Stimulated activated CD4-positive, alpha-beta T cell treated with anti-CD3 and anti-CD28 coated beads, Interleukin-2, amount 100 ng/mL, for 4 hours (primary cell): ENCODE data around the gene SLC7A4.
"Not testable (repeated sequence)": the region's sequence is repeated elsewhere in the genome, so short reads cannot be mapped to it uniquely, and the experiment has no call there.

Experiments used
- DNase-seq: peaks from one replicate; pipeline ENCODE4 v3.0.0-alpha.2; 2020; ENCODE audit warnings: low read depth

SLC7A4 gene

DNA sequence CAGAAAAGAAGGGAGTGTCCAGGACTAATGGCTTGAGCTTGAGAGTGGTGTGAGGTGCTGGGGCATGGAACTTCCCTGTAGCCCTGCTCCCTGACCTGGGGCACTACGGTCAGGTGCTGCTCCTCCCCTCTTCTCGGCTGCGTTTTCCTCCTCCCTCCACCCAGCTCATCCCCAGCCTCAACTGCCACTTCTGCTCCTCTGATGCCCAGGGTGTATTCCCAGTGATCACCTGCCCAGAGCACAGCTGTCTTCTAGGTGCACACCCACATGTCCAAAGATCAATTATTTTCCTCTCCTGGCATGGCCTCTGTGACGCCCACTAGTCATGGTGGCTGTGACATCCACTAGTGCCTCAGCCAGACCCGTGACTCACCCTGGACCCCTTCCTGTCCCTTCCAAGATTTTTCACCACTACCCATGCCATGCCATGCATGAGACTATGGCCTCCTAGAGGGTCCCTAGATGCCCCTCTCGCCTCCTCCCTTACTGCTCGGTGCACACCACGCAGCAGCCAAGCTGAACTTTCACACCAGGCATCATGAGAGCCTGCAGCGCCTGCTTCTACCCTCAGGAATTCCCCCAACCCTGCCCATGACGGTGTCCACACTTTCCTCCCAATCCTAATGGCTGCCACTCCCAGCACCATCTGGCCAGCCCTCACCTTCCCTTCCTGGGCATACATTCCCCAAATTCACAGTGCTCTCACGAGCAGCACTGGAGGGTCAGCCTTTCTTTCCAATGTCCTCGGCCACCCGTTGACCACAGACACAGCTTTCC, 15.5 kb downstream of the SLC7A4 start:
- no peak for DNase-seq

DNA sequence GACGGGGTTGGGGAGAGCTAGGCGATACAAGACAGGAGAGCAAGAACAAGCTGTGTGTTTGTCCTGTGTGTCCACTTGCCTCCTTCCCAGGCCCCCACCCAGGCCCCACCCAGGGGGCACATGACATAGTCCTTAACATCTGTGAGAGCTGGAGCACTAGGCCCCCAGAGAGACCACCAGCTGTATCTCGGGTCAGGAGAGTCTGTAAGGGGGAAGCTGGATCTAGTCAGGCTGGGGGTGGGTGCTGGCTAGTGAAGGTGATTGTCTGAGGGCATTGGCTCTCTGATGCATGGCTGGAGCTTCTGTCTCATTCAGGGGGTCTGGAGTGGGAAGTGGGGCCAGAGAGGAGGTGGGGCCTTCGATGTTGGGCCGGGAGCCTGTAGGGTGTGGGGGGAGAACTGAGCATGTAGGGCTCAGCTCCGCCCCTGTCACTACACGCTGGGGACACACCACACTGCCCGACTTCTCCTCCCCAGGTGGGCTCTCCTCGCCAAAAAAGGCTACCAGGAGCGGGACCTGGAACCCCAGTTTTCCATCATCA, 16.8 kb downstream of the SLC7A4 start:
- no peak for DNase-seq

DNA sequence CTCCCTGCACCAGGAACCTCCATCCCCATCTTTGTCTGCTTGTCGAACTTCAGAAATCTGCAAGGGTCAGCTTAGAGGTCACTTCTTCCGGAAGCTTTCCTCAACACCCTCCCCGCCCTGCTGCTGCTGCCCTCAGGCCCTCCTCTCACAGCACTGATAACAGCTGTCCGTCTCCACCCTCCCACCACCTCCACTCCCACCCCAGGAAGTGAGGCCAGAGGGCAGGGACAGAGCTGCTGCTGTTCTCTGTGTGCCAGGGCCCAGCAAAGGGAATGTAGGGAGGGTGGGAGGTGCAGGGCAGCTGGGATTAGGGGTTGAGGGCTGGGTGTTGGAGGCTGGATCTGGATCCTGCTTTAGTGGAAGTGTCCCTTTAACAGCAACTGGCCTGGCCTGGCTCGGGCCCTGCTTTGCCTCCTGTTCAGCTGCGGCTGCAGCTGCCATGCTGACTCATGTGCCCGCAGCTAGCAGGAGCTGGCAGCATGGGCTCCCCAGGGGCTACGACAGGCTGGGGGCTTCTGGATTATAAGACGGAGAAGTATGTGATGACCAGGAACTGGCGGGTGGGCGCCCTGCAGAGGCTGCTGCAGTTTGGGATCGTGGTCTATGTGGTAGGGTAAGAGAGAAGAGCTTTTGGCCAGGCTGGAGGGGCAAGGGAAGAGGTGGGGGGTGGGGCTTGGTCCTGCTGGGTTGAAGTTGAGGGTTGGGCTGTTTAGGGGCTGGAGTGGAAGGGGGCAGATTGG, 17.5 kb downstream of the SLC7A4 start, which contains the start of gene P2RX6:
P2RX6 (plus strand) TSS at position 440 of the 740 bp plus-strand sequence; CDS start at position 450, 10 bp downstream.
- DNase-seq = no peak

DNA sequence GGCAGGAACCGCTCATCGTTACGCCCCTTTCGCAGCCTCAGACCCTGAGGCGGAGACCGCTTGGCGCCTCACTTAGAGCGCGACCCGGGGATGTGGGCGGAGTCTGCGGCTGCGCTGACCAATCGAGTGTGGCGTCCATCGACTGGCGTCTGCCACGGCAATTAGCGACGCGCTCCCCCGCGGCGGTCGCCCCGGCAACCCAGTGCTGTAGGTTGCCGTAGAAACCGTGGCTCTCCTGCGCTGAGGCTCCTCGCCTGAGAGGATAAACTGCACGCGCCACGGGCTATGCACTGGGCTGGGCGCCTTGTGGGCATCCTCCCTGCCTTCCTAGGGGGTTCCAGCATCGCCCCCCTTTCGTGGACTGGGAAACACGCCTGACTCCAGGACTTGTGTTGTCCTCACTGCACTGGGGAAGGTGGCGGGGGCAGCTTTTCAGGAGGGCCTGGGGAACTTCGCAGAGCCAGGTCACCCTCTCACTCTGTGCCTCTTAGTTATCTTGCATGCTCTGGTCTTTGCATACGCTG, 18.1 kb downstream of the SLC7A4 start:
- DNase-seq = peak; percentile 55

DNA sequence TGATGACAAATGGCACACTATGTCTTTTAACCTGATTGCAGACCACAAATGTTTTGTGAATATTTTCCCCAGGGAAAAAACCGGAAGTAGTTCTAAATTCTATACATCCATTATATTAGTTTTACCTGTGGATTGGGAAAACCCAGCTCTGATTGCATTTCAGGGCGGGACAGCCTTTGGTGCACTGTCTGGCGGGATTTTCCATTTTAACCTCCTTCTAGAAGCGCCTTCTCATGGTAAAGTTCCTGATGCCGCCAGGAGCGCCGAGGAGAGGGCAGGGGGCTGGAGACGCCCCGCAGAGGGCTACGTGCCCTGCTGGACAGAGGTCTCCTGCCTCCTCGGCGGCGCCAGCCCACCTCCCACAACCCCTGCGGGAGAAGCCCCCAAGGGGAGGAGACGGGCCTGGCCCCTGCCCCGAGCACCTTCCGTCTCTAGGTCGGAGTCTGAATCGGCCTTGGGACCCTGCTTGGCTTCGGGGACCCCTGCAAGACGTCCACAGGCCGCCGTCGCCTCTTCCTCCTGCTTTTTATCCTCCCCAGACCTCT, 18.6 kb downstream of the SLC7A4 start:
- no peak for DNase-seq

DNA sequence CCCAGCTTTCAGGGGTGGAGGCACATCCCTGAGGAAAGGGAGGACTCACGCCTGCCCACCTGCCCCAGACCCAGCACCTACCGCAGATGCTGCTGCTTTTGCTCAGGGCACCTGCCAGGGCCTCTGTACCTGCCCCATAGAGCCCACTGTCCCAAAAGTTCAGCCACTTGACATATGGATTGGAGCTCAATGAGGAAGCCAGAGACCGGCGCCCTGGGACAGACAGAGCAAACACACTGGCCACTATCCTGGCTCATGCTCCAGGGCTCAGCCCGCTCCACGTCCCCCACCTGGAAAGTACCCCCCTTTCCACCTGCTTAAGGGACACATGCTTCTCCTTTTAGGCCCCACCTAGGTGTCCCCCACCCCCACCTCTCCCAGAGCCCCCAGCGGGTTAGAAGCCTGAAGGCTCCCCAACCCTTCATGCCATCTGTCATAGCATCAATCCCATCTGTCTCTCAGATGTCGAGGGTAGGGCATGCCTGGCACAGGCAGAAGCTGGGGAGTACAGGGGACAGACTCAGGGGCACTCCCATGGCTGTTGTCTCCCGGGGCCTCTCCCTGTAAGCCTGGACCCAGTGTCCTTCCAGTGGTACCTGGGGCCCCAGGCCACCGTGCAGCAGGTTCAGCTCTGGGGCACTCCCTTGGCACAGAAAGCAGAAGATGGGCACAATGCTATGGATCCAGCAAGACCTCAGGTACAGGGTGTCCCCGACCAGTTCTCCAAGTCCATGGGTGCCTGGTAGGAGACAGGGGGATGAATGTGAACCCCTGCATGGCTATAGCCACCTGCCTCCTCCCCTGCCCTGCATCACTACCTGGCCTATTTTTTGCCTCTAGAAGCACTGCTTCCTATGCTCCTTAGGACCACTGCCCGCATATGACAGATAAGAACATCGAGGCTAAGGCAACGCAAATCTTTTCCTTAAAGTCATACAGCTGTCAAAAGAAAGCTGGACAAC, 19.6 kb downstream of the SLC7A4 start:
- no peak for DNase-seq

DNA sequence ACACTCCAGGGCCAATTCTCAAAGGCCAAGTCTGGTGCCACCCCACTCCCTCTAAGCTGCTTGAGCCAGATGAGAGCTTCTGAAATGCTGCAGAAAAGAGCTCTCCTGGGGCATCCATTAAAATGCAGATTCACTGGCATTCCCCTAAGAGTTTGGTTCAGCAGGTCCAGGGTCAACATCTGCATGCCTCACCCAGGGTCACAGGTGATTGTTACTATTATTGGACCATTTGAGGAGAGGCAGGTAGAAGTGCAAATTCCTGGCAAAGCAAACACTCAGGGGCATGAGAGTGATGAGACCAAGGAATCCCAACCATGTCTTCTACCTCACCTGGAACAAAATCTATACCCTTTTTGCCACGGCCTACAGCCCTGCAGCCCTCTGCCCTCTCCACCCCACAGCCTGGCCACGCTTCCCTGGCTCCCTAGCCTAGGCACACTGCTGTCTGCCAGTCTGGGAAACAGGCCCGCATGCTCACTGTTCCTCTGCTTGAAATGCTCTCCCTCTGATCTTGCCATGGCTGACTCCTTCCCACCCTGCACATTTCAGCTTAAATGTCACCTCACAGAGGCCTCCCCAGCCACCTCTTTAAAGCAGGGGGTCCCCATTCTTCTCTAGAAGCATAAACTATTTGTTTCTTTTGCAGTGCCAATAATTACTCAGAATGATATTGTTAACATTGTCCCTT, 21.8 kb downstream of the SLC7A4 start:
- no peak for DNase-seq

DNA sequence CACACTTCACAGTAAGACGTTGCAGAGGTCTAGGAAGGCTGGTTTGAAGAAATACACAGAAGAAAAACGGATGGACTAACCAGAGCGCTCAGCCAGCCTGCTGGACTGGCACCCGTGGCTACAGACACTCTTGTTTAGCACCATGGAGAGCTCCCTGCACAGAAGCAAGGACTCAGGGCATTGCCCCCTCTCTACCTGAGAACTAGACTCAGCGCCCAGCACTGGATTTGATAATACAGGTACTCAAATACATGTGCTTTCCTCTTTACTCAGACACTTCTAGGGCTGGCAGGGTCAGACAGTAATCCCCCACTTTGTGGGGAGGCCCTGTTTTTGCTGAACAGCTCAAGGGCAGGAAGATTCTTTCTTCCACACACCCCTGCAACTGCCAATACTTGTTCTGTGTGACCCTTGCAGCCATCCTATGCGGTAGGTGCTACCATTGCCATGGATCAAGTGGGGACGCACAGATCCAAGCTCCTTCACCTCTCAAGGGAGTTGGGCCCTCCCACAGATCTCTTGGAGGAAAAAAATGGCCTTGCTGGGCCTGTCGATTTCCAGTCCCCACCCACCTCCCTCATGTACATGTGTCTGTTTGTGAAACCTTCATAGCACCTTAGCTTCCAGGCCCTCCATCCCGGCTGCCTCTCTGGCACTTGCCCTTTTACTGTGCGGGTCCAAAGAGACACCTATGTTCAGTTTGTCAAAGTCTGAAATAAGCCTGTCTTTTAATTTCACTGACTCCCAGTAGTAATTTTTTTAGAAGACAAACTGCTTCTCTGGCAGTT, 22.5 kb downstream of the SLC7A4 start:
- DNase-seq = no peak

DNA sequence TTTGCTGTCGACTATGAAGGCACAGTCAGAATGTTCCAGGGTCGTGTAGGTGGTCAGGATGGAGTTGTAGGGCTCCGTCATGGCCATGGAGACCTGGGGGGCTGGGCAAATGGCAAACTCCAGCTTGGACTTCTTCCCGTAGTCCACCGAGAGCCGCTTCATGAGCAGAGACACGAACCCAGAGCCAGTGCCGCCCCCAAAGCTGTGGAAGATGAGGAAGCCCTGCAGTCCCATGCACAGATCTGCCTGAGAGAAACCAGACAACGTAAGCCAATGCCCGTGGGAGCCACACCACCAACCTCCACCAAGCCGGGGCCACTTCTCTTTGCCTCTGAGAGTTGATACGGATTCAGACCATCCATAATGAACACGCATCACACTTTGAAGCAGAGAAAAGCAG, 23.2 kb downstream of the SLC7A4 start:
- not testable (repeated sequence) for DNase-seq

DNA sequence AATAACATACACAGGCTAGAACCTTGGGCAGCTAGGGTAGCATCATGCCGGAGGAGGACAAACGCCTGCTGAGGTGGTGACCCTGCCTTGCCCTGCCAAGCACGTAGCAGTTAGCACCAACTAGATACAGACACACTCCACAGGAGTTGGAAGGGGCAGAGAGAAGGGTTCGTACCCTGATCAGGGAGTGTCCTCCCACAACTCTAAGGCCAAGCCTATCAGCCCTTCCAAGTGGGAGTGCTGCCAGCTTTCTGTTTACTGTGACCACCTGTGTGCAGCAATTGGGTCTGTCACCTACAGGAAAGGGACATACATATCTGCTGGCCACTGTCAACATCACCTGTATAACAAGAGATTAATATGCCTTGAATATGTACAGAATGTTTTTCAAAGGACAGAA, 28.6 kb downstream of the SLC7A4 start:
- no peak for DNase-seq

DNA sequence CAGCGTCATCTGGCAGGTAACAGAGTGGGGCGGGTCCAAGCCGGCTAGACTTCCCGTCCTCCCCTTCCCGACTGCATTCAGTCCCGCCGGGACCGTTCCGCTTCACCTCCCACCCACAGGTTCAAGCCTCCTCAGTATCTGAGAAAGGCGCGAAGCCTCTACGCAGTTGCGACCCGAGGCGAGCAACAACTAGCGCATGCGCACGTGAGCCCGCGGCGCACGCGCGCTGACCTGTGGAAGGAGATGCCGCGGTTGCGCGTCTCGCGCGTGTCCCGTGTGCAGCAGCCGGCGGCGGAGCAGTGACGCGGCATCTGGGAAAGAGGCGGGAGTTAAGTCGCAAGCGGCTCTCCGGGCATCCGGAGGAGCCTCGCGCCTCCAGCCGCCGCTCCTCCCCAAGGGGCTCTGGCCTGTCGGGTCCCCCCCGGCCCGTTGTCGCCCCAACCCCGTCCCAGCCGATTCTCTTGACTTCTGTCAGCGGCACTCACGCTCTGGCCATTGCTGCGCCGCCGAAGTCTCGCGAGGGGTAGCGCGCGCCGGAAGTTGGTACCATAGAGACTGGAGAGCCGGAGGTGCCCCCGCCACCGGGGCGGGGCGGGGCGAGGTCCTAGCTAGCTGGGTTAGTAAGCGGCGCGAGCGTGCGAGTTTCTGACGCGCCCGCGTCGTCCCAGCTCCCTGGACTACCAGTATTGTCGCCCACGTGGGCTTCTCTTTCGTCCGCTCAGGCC, 30.6 kb downstream of the SLC7A4 start, which contains the start of gene THAP7:
THAP7 (minus strand) TSS at position 518 of the 725 bp plus-strand sequence; CDS start at position 311, 207 bp downstream.
- peak; percentile 97 for DNase-seq

DNA sequence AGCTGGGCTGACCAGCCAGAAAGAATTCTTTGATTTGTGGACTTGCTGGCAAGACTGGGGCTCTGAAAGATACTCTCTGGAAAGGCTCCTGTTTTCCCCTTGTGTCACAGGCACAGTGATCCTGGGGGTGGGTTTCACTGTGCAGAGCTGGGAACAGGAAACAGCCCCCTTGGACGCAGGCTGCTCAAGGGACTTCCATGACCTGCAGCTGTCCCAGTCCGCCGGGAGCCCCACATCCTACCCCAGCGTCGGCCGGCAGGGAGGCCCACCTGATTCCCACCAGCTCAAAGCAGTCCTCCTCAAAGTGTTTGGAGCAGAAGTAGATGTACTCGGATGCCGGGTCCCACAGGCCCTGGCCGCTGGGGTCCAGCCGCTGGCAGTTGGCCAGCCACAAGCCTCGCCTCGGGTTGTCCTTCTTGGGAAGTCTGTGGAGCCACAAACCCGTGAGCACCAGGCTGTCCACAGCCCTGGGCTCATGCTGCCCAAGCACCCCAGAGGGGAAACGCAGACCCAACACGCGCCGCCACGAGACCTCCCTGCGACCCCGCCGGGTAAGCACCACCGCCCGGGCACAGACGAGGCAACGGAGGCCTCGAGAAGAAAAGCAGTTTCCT, 31.3 kb downstream of the SLC7A4 start:
- no peak for DNase-seq

DNA sequence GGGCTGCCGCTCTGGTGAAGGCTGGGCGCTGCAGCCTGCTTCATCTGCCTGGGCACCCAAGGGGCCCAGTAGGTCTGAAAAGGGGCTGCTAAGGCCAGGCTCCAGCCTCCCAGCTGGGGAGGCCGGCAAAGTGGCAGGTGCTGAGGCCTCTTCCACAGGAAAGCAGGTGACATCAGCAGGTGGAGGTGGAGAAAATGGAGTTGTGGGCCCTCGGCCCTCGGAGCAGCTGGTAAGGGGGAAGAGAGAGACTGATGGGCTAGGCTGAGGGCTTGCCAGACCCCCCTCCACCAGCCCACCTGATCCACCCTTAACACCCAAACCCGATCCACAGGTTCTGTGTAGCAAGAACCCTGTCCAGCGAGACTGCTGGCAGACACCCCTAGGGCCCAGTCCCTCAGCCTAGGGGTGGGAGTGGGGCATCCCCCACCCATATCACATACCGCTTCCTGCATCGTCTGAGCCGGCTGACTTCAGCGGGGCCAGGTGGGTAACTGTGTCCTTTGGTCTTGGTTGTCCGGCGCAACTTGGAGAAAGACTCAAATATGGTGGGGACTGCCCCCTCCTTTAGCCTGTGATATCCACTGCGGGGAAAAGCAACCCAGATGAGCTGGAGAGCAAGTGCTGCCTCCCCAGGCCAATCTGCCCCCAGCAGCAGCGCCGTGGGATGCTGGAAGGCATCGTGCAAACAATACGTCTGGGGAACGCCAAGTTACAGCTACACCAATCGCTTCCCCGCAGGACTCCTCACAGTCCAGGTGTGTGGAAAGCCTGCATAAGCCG, 32.0 kb downstream of the SLC7A4 start:
- no peak for DNase-seq

DNA sequence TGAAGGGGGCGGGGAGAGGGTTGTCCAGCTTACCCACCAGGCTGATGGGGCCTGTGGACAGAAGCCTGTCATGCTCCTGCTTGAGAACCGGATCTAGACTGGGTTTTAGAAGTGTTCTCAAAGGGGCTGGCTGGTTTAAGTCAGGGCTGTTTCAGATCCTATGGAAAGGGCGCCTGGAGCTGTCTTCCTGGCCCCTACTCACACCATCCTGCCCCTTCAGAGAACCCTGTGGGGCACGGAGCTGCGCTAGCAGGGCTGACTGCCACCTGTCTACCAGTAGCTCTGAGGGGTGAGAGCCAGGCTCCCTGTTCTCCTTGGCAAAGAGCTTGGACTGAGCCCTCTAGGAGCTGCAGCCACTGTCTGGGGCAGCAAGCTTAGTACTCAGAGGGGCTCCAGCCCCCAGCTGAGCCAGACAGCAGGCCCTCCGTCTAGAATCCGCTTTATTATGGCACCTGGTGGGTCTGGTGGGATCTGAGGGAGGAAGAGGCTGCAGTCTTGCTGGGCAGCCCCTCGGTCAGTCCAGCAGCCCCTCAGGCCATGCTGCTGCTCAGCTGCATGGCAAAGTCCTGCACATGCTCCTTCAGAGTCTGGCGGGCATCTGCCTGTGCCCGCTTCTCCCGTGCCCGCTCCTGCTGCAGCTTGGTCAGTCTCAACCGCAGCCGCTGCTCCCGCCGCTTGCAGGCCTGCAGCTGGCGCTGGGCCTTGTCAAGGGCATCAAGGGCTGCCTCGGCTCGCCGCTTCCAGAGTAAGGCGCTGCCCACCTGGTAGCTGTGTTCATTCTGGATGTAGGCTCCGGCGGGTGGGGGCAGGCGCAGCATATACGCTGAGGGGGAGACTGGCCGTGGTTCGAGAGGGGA, 32.8 kb downstream of the SLC7A4 start:
- no peak for DNase-seq

DNA sequence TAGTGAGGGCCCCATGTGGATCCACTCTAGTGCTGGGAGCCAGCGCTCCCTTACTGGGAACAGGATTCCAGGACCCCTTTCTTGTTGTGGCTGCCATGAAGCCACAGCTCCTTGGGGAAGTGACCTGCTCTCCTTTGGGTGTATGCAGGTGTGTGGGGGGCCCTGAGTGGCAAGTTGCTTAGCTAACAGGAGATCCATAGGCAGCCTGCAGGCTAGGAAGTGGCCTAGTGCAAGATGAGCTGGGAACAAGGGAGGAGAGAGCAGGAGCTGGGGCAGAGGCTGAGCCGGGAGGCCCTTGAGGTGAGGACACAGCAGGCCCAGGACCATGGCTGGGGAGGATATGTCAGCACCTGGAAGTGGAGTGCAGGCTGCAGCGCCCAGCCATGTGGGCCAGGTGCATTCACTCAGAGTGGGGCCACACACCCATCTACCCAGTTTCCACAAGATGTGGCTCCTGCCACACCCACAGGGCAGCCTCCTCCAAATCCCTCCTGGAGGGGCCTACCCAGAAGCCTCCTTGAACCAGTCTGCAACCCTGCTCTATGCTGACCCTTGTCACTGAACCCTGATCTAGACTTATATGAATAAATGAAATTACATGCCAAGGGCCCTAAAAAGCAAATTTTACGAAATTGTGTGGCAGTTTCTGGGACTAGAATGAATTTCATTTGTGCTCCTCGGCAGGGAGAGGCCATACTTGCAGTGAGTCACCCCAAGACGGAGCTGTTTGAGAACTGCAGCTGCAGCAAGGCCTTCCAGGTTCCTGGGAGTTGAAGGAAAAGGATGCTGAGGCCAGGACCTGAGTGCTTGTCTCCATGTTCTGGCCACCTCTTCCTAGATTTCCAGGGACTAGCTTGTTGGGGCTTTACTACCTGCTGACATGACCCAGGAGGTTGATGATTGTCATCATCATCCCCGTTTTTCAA, 33.7 kb downstream of the SLC7A4 start:
- DNase-seq = no peak
